Endothelial cell of umbilical vein (primary cell): ENCODE measurements around the gene CSTA. TPM values are rescaled to one million over a fixed set of nuclear protein-coding genes. Genes with fewer than 3 reads are reported as not detected.

Experiments used
- BruUV-seq: library from RNA; stranded (reverse); fragments of 400-500 nt; replicated peaks from 2 replicates; lab custom pipeline; 2021; lab: Mats Ljungman, UMichigan
- CTCF ChIA-PET: fragments of 300-600, 350-600 bp; sonication (Branson Sonifier 250); formaldehyde crosslinking; loops from one replicate; lab custom pipeline; 2021; ENCODE audit warnings: antibody characterized with exemption, inconsistent platforms; lab: Charles Lee
- POLR2A ChIA-PET: fragments of 300-600, 350-600 bp; sonication (Branson Sonifier 250); formaldehyde crosslinking; loops from one replicate; lab custom pipeline; 2021; ENCODE audit warnings: antibody characterized with exemption, inconsistent platforms; lab: Charles Lee
- DNase-seq: peaks from one replicate; pipeline ENCODE4 v3.0.0-alpha.2; 2011; ENCODE audit warnings: low read depth, low spot score
- FAIRE-seq: peaks from 2 replicates; lab custom pipeline; 2011; peaks lifted over from hg19 to GRCh38; lab: Jason Lieb, UNC
- H2AFZ ChIP-seq: 2 replicates; pipeline ENCODE4 v1.6.0; 2012; ENCODE audit warnings: low read depth, low read length, control low read depth, inconsistent platforms
- H3K27ac ChIP-seq: 2 replicates; pipeline ENCODE4 v1.5.1; 2011; ENCODE audit warnings: low read depth, mild to moderate bottlenecking, control low read depth, low read length, moderate library complexity; ENCODE audit not compliant: insufficient read depth
- H3K27me3 ChIP-seq, 2 experiments: 2 replicates each; pipeline versions ENCODE4 v1.6.0 to v1.6.1; 2011; ENCODE audit warnings: low read length in 2 of 2, mixed read lengths in 1 of 2; ENCODE audit not compliant: control insufficient read depth in 2 of 2, insufficient read depth in 2 of 2
- H3K36me3 ChIP-seq, 2 experiments: 2 replicates in 1 of 2; 3 replicates in 1 of 2; pipeline ENCODE4 v1.5.1; 2011; ENCODE audit warnings: low read length in 2 of 2, mild to moderate bottlenecking in 1 of 2, moderate library complexity in 1 of 2; ENCODE audit not compliant: control insufficient read depth in 2 of 2, insufficient read depth in 2 of 2; ENCODE audit errors: extremely low read depth in 1 of 2
- H3K4me1 ChIP-seq: 3 replicates; pipeline ENCODE4 v1.5.1; 2011; ENCODE audit warnings: mild to moderate bottlenecking, low read length; ENCODE audit not compliant: control insufficient read depth, insufficient read depth; ENCODE audit errors: extremely low read depth
- H3K4me2 ChIP-seq: 2 replicates; pipeline ENCODE4 v1.6.1; 2011; ENCODE audit warnings: low read length, control low read depth, mixed read lengths; ENCODE audit not compliant: insufficient read depth
- H3K4me3 ChIP-seq, 3 experiments: fragments of 200-600 bp in 1 of 3; sonication (generic), shearing (Covaris generic) in 1 of 3; replicated peaks in 1 of 3; 2 replicates each; pipeline ENCODE4 v1.5.1; 2011 to 2016; ENCODE audit warnings: control low read depth in 3 of 3, low read length in 3 of 3, mild to moderate bottlenecking in 2 of 3, inconsistent platforms in 1 of 3, low read depth in 1 of 3, moderate library complexity in 1 of 3; ENCODE audit not compliant: insufficient read depth in 1 of 3
- H3K79me2 ChIP-seq: 2 replicates; pipeline ENCODE4 v1.6.0; 2012; ENCODE audit warnings: low read length, inconsistent platforms; ENCODE audit not compliant: control insufficient read depth, insufficient read depth
- H3K9ac ChIP-seq: replicated peaks from 2 replicates; pipeline ENCODE3; 2011; ENCODE audit warnings: low read length, control low read depth; ENCODE audit not compliant: insufficient read depth; ENCODE audit errors: extremely low read depth
- H3K9me1 ChIP-seq: replicated peaks from 3 replicates; pipeline ENCODE4 v1.6.0; 2011; ENCODE audit warnings: mild to moderate bottlenecking, low read length; ENCODE audit not compliant: control insufficient read depth, insufficient read depth; ENCODE audit errors: extremely low read depth
- H3K9me3 ChIP-seq: replicated peaks from 2 replicates; pipeline ENCODE4 v1.5.1; 2012; ENCODE audit warnings: low read length, inconsistent platforms; ENCODE audit not compliant: control insufficient read depth, insufficient read depth
- H4K20me1 ChIP-seq: replicated peaks from 2 replicates; pipeline ENCODE3; 2011; ENCODE audit warnings: mild to moderate bottlenecking, low read length; ENCODE audit not compliant: control insufficient read depth, insufficient read depth; ENCODE audit errors: extremely low read depth
- CTCF ChIP-seq, 2 donors: IDR thresholded peaks; 1 replicate in 1 of 2; 2 replicates in 1 of 2; pipeline ENCODE4 v1.5.1; 2011; ENCODE audit warnings: low read length in 2 of 2, mild to moderate bottlenecking in 2 of 2, moderate library complexity in 2 of 2, control low read depth in 1 of 2, inconsistent platforms in 1 of 2, low read depth in 1 of 2; ENCODE audit not compliant: insufficient read depth in 1 of 2; ENCODE audit errors: extremely low read depth in 1 of 2
- EZH2 ChIP-seq: IDR thresholded peaks from 2 replicates; pipeline ENCODE4 v1.6.1; 2012; ENCODE audit warnings: borderline replicate concordance, low read depth, mild to moderate bottlenecking, moderate library complexity, low read length, inconsistent platforms; ENCODE audit not compliant: severe bottlenecking
- FOS ChIP-seq: IDR thresholded peaks from 2 replicates; pipeline ENCODE4 v1.6.1; 2011; ENCODE audit warnings: mild to moderate bottlenecking, low read length, moderate library complexity, borderline replicate concordance; ENCODE audit not compliant: insufficient read depth
- GATA2 ChIP-seq: IDR thresholded peaks from 2 replicates; pipeline ENCODE4 v1.7.0; 2011; ENCODE audit warnings: low read depth, mild to moderate bottlenecking, moderate library complexity, mixed read lengths, low read length; ENCODE audit not compliant: insufficient read length, insufficient read depth
- JUN ChIP-seq: IDR thresholded peaks from 2 replicates; pipeline ENCODE4 v1.6.1; 2011; ENCODE audit warnings: borderline replicate concordance, low read depth; ENCODE audit not compliant: insufficient read length, insufficient read depth
- MAX ChIP-seq: IDR thresholded peaks from 2 replicates; pipeline ENCODE4 v1.6.1; 2011; ENCODE audit not compliant: insufficient read depth, insufficient read length
- MYC ChIP-seq: IDR thresholded peaks from one replicate; pipeline ENCODE4 v1.6.1; 2011; ENCODE audit warnings: mild to moderate bottlenecking, low read depth, low read length
- POLR2A ChIP-seq: IDR thresholded peaks from 2 replicates; pipeline ENCODE4 v1.6.1; 2012; ENCODE audit warnings: low read depth, mild to moderate bottlenecking, control low read depth, low read length
- POLR2AphosphoS5 ChIP-seq: IDR thresholded peaks from 2 replicates; pipeline ENCODE4 v1.6.1; 2012; ENCODE audit warnings: low read depth, mild to moderate bottlenecking, control low read depth, low read length, moderate library complexity; ENCODE audit not compliant: insufficient read depth
- dilution Hi-C: fragments of 300-500 bp; cut with MboI; formaldehyde crosslinking; loops from one replicate; pipeline ENCODE4 v1.15.0; 2019; ENCODE audit warnings: low sequenced_read_pairs; ENCODE audit not compliant: extremely low pct_ligation_motif_present
- intact Hi-C: fragments of 100-400 bp; cut with micrococcal nuclease; formaldehyde crosslinking; loops from one replicate; pipeline ENCODE4 v1.10.0; 2022
- polyA plus RNA-seq, 4 experiments: library from polyadenylated mRNA; depleted of rRNA in 3 of 4; stranded (reverse) in 3 of 4; unstranded in 1 of 4; fragments of >200 nt; gene quantifications; 2 replicates each; pipeline versions ENCODE4 v1.2.1 to v1.2.3, GENCODE V29; 2011 to 2012; ENCODE audit warnings: missing spikeins in 1 of 4
- total RNA-seq: library from RNA; stranded (reverse); gene quantifications from 2 replicates; pipeline ENCODE4 v1.2.3, GENCODE V29; 2021

CSTA gene
- total and polyA plus RNA-seq, 2 donors (not counting 3 experiments of a cell fraction or from before 2014, with no cell fraction given), result not detected

- intact Hi-C loops, result no loop called here
- POLR2A ChIA-PET, result no interaction called here
- H3K4me2 ChIP-seq, result no peak overlapping the region
Observed at GRCh38 chr3:122318620-122319019, 6.4 kb upstream of the CSTA start.

GRCh38 chr3:122322095-122323075 is 2.7 kb upstream of the CSTA start:
- TF ChIP-seq EZH2 (no peak), CTCF (IDR thresholded peaks at IDR 0.05; ENCODE audit: extremely low read depth in 1 of 2, insufficient read depth in 1 of 2, low read depth in 1 of 2, low read length in 2 of 2) (no peak), POLR2A (no peak), JUN (no peak), POLR2AphosphoS5 (no peak), GATA2 (no peak), FOS (no peak), MYC (no peak), MAX (no peak)
- Histone ChIP-seq H3K36me3 (no peaks in the 10 kb centered on the region), H3K27me3 (peaks cover 0 to 4% of the 10 kb centered on the region in 2 experiments), H3K27ac (no peak overlapping the region), H3K9me3 (no peaks in the 10 kb centered on the region), H4K20me1 (no peaks in the 10 kb centered on the region), H3K4me2 (no peak overlapping the region), H3K9ac (no peak overlapping the region), H2AFZ (no peak overlapping the region), H3K79me2 (no peaks in the 10 kb centered on the region), H3K4me1 (no peaks in the 10 kb centered on the region), H3K4me3 (no peak overlapping the region), H3K9me1 (no peaks in the 10 kb centered on the region)
- FAIRE-seq, result no peak
- ChIA-PET POLR2A (no interaction called here), CTCF (no interaction called here)
- DNase-seq, result no peak
- no TSS peak for BruUV-seq
- intact Hi-C loops, result no loop called here
- dilution Hi-C loops, result no loop called here

More at GRCh38 chr3:122318620-122319019, 6.4 kb upstream of the CSTA start:
- no TSS peak for BruUV-seq
- Histone ChIP-seq H3K27ac (no peak overlapping the region), H3K4me1 (no peaks in the 10 kb centered on the region), H3K36me3 (no peaks in the 10 kb centered on the region), H3K27me3 (no peaks in the 10 kb centered on the region), H3K9me1 (no peaks in the 10 kb centered on the region), H3K9me3 (no peaks in the 10 kb centered on the region), H2AFZ (no peak overlapping the region), H3K9ac (no peak overlapping the region), H4K20me1 (no peaks in the 10 kb centered on the region), H3K79me2 (no peaks in the 10 kb centered on the region), H3K4me3 (no peak overlapping the region)
- no peak for FAIRE-seq
- CTCF ChIA-PET, result no interaction called here
- dilution Hi-C loops, result no loop called here
- TF ChIP-seq POLR2AphosphoS5 (no peak), MAX (no peak), EZH2 (no peak), POLR2A (no peak), FOS (no peak)
- DNase-seq, result no peak
